ENCODE measurements around the gene FAM114A1. TPM values are rescaled to one million over a fixed set of nuclear protein-coding genes. Genes with fewer than 3 reads are reported as not detected.

Gene FAM114A1
- total and polyA plus RNA-seq, 7 experiments from 2014 or later, result 0.56 to 0.83 (median 0.64) TPM; not detected in 4

GRCh38 chr4:38965866-38966265 lies 98.3 kb downstream of the FAM114A1 start:
- Histone ChIP-seq H3K36me3 (ENCODE audit: control insufficient read depth in 2 of 3, insufficient read depth in 3 of 3, low read length in 3 of 3) (peaks cover 0 to 19% (median 0%) of the 10 kb centered on the region in 3 experiments), H3K9me3 (ENCODE audit: control insufficient read depth in 2 of 3, low read length in 3 of 3) (no peaks in the 10 kb centered on the region), H3K4me3 (ENCODE audit: low read length) (no peak overlapping the region), H3K27me3 (ENCODE audit: control insufficient read depth in 2 of 2, insufficient read depth in 2 of 2, low read length in 2 of 2) (no peaks in the 10 kb centered on the region), H3K4me1 (ENCODE audit: control insufficient read depth in 2 of 2, insufficient read depth in 2 of 2, low read length in 2 of 2) (peaks cover 0 to 3% of the 10 kb centered on the region in 2 donors), H3K27ac (ENCODE audit: low read depth, low read length) (no peak overlapping the region)
- ChIA-PET POLR2A (interaction anchor here (1.3 kb wide), 1 partner anchor 16 kb away, joined by 3 read pairs; no protein-coding TSS in a partner anchor), CTCF (no interaction called here)
- DNase-seq (peak in 3 of 9 donors; percentile 9 to 38 (median 11)), ATAC-seq (no peak)
- H3K4me1 Mint-ChIP-seq, result peaks cover 0 to 26% (median 6%) of the 10 kb centered on the region in 7 donors
- H3K27me3 Mint-ChIP-seq, result no peaks in the 10 kb centered on the region
- peak overlapping the region in 8 of 9 donors; percentile 11 to 89 (median 40) for H3K27ac Mint-ChIP-seq
- H3K4me3 Mint-ChIP-seq, result peak overlapping the region in 2 of 10 donors; percentile 3 to 55
- peaks cover 0 to 15% (median 6%) of the 10 kb centered on the region in 11 donors for H3K9me3 Mint-ChIP-seq
- H3K36me3 Mint-ChIP-seq, result peaks cover 11 to 84% (median 40%) of the 10 kb centered on the region in 5 donors
- intact Hi-C loops (cut with micrococcal nuclease), result no loop called here

- CTCF ChIA-PET, result no interaction called here
These were observed 99.9 kb downstream of the FAM114A1 start for GRCh38 chr4:38967260-38968095.

GRCh38 chr4:38968668-38969067 lies 101.1 kb downstream of the FAM114A1 start:
- Mint-ChIP-seq H3K9me3 (peaks cover 0 to 4% (median 0%) of the 10 kb centered on the region in 11 donors), H3K27ac (peak overlapping the region in 1 of 9 donors; percentile 77), H3K36me3 (peaks cover 7 to 76% (median 34%) of the 10 kb centered on the region in 5 donors), H3K27me3 (no peaks in the 10 kb centered on the region), H3K4me3 (no peak overlapping the region), H3K4me1 (peaks cover 0 to 17% (median 6%) of the 10 kb centered on the region in 7 donors)
- intact Hi-C loops (cut with micrococcal nuclease), result no loop called here
- ATAC-seq (no peak), DNase-seq (no peak)
- Histone ChIP-seq H3K27me3 (ENCODE audit: control insufficient read depth in 2 of 2, insufficient read depth in 2 of 2, low read length in 2 of 2) (no peaks in the 10 kb centered on the region), H3K36me3 (ENCODE audit: control insufficient read depth in 2 of 3, insufficient read depth in 3 of 3, low read length in 3 of 3) (peaks cover 0 to 19% (median 0%) of the 10 kb centered on the region in 3 experiments), H3K9me3 (ENCODE audit: control insufficient read depth in 2 of 3, low read length in 3 of 3) (no peaks in the 10 kb centered on the region), H3K27ac (ENCODE audit: low read depth, low read length) (no peak overlapping the region), H3K4me1 (ENCODE audit: control insufficient read depth in 2 of 2, insufficient read depth in 2 of 2, low read length in 2 of 2) (peaks cover 0 to 3% of the 10 kb centered on the region in 2 donors), H3K4me3 (ENCODE audit: low read length) (no peak overlapping the region)
- ChIA-PET CTCF (no interaction called here), POLR2A (no interaction called here)

More at GRCh38 chr4:38967260-38968095, 99.9 kb downstream of the FAM114A1 start:
- H3K4me3 Mint-ChIP-seq, result no peak overlapping the region
- Histone ChIP-seq H3K27me3 (ENCODE audit: control insufficient read depth in 2 of 2, insufficient read depth in 2 of 2, low read length in 2 of 2) (no peaks in the 10 kb centered on the region), H3K27ac (ENCODE audit: low read depth, low read length) (no peak overlapping the region), H3K9me3 (ENCODE audit: control insufficient read depth in 2 of 3, low read length in 3 of 3) (no peaks in the 10 kb centered on the region), H3K4me3 (ENCODE audit: low read length) (no peak overlapping the region), H3K36me3 (ENCODE audit: control insufficient read depth in 2 of 3, insufficient read depth in 3 of 3, low read length in 3 of 3) (peaks cover 0 to 19% (median 0%) of the 10 kb centered on the region in 3 experiments), H3K4me1 (ENCODE audit: control insufficient read depth in 2 of 2, insufficient read depth in 2 of 2, low read length in 2 of 2) (peaks cover 0 to 3% of the 10 kb centered on the region in 2 donors)
- H3K9me3 Mint-ChIP-seq, result peaks cover 0 to 4% (median 0%) of the 10 kb centered on the region in 11 donors
- ATAC-seq (no peak), DNase-seq (no peak)
- intact Hi-C loops (cut with micrococcal nuclease), result no loop called here
- H3K4me1 Mint-ChIP-seq, result peaks cover 0 to 20% (median 6%) of the 10 kb centered on the region in 7 donors
- peak overlapping the region in 4 of 9 donors; percentile 12 to 77 (median 42) for H3K27ac Mint-ChIP-seq
- POLR2A ChIA-PET, result no interaction called here
- H3K27me3 Mint-ChIP-seq, result no peaks in the 10 kb centered on the region
- peaks cover 7 to 82% (median 37%) of the 10 kb centered on the region in 5 donors for H3K36me3 Mint-ChIP-seq

GRCh38 chr4:38976308-38976707 lies 108.7 kb downstream of the FAM114A1 start:
- H3K9me3 Mint-ChIP-seq, result peaks cover 0 to 5% (median 0%) of the 10 kb centered on the region in 11 donors
- H3K4me1 ChIP-seq (ENCODE audit: control insufficient read depth in 2 of 2, insufficient read depth in 2 of 2, low read length in 2 of 2), result no peaks in the 10 kb centered on the region
- H3K27me3 ChIP-seq (ENCODE audit: control insufficient read depth in 2 of 2, insufficient read depth in 2 of 2, low read length in 2 of 2), result no peaks in the 10 kb centered on the region
- no peak overlapping the region for H3K27ac ChIP-seq (ENCODE audit: low read depth, low read length)
- no peak overlapping the region for H3K4me3 Mint-ChIP-seq
- ATAC-seq (no peak), DNase-seq (no peak)
- no peak overlapping the region for H3K27ac Mint-ChIP-seq
- ChIA-PET CTCF (no interaction called here), POLR2A (interaction anchor here (1.1 kb wide), 1 partner anchor 10 kb away, joined by 3 read pairs; no protein-coding TSS in a partner anchor)
- no peaks in the 10 kb centered on the region for H3K27me3 Mint-ChIP-seq
- intact Hi-C loops (cut with micrococcal nuclease), result no loop called here
- H3K4me1 Mint-ChIP-seq, result peaks cover 0 to 24% (median 0%) of the 10 kb centered on the region in 7 donors
- peaks cover 0 to 5% (median 0%) of the 10 kb centered on the region in 3 experiments for H3K36me3 ChIP-seq (ENCODE audit: control insufficient read depth in 2 of 3, insufficient read depth in 3 of 3, low read length in 3 of 3)
- H3K9me3 ChIP-seq (ENCODE audit: control insufficient read depth in 2 of 3, low read length in 3 of 3), result no peaks in the 10 kb centered on the region
- peaks cover 4 to 64% (median 10%) of the 10 kb centered on the region in 5 donors for H3K36me3 Mint-ChIP-seq
- H3K4me3 ChIP-seq (ENCODE audit: low read length), result no peak overlapping the region

- no peak overlapping the region for H3K27ac Mint-ChIP-seq
- ChIA-PET CTCF (no interaction called here), POLR2A (interaction anchor here (0.9 kb wide), 1 partner anchor 73 kb away, joined by 3 read pairs; no protein-coding TSS in a partner anchor)
- ATAC-seq, result no peak
- intact Hi-C loops (cut with micrococcal nuclease), result no loop called here
- no peak for DNase-seq
- Histone ChIP-seq H3K36me3 (ENCODE audit: control insufficient read depth in 2 of 3, insufficient read depth in 3 of 3, low read length in 3 of 3) (peaks cover 0 to 5% (median 0%) of the 10 kb centered on the region in 3 experiments), H3K27me3 (ENCODE audit: control insufficient read depth in 2 of 2, insufficient read depth in 2 of 2, low read length in 2 of 2) (no peaks in the 10 kb centered on the region), H3K4me3 (ENCODE audit: low read length) (no peak overlapping the region), H3K27ac (ENCODE audit: low read depth, low read length) (no peak overlapping the region), H3K4me1 (ENCODE audit: control insufficient read depth in 2 of 2, insufficient read depth in 2 of 2, low read length in 2 of 2) (no peaks in the 10 kb centered on the region), H3K9me3 (ENCODE audit: control insufficient read depth in 2 of 3, low read length in 3 of 3) (no peaks in the 10 kb centered on the region)
- peaks cover 11 to 72% (median 23%) of the 10 kb centered on the region in 5 donors for H3K36me3 Mint-ChIP-seq
- peaks cover 0 to 40% (median 0%) of the 10 kb centered on the region in 7 donors for H3K4me1 Mint-ChIP-seq
- no peak overlapping the region for H3K4me3 Mint-ChIP-seq
- peaks cover 0 to 5% (median 0%) of the 10 kb centered on the region in 11 donors for H3K9me3 Mint-ChIP-seq
- H3K27me3 Mint-ChIP-seq, result no peaks in the 10 kb centered on the region
These were observed 111.5 kb downstream of the FAM114A1 start for GRCh38 chr4:38979081-38979480.

- no peaks in the 10 kb centered on the region for H3K27me3 Mint-ChIP-seq
- CTCF ChIA-PET, result no interaction called here
These were observed 112.1 kb downstream of the FAM114A1 start for GRCh38 chr4:38979511-38980230.

More at GRCh38 chr4:38979511-38980230, 112.1 kb downstream of the FAM114A1 start:
- intact Hi-C loops (cut with micrococcal nuclease), result loop anchor here in 1 of 2 donors (10.0 kb wide), 1 partner anchor 155 kb away; no protein-coding TSS in a partner anchor
- Histone ChIP-seq H3K27ac (ENCODE audit: low read depth, low read length) (no peak overlapping the region), H3K4me3 (ENCODE audit: low read length) (no peak overlapping the region), H3K27me3 (ENCODE audit: control insufficient read depth in 2 of 2, insufficient read depth in 2 of 2, low read length in 2 of 2) (no peaks in the 10 kb centered on the region), H3K36me3 (ENCODE audit: control insufficient read depth in 2 of 3, insufficient read depth in 3 of 3, low read length in 3 of 3) (peaks cover 0 to 5% (median 0%) of the 10 kb centered on the region in 3 experiments), H3K9me3 (ENCODE audit: control insufficient read depth in 2 of 3, low read length in 3 of 3) (no peaks in the 10 kb centered on the region), H3K4me1 (ENCODE audit: control insufficient read depth in 2 of 2, insufficient read depth in 2 of 2, low read length in 2 of 2) (no peaks in the 10 kb centered on the region)
- no peak overlapping the region for H3K27ac Mint-ChIP-seq
- no peak overlapping the region for H3K4me3 Mint-ChIP-seq
- peaks cover 0 to 44% (median 0%) of the 10 kb centered on the region in 7 donors for H3K4me1 Mint-ChIP-seq
- DNase-seq (no peak), ATAC-seq (no peak)
- POLR2A ChIA-PET, result interaction anchor here (0.9 kb wide), 1 partner anchor 72 kb away, joined by 3 read pairs; no protein-coding TSS in a partner anchor
- peaks cover 0 to 5% (median 0%) of the 10 kb centered on the region in 11 donors for H3K9me3 Mint-ChIP-seq
- H3K36me3 Mint-ChIP-seq, result peaks cover 11 to 75% (median 27%) of the 10 kb centered on the region in 5 donors

Measured in naive thymus-derived CD4-positive, alpha-beta T cell (primary cell).